Karpas-422 (cell line): ENCODE data around the gene OTOF. TPM values are rescaled to one million over a fixed set of nuclear protein-coding genes. Genes with fewer than 3 reads are reported as not detected.

ENCODE experiments used
- DNase-seq: peaks from one replicate; pipeline ENCODE4 v3.0.0-alpha.2; 2015
- H2AFZ ChIP-seq: fragments of 200-600 bp; sonication (generic); 2 replicates; pipeline ENCODE4 v1.6.1; 2014; ENCODE audit warnings: antibody characterized with exemption, low read length, mixed read lengths
- H3K27ac ChIP-seq: fragments of 200-600 bp; sonication (generic); 2 replicates; pipeline ENCODE4 v1.5.1; 2014; ENCODE audit warnings: mild to moderate bottlenecking, low read length, moderate library complexity
- H3K27me3 ChIP-seq: fragments of 200-600 bp; sonication (generic); 2 replicates; pipeline ENCODE4 v1.6.1; 2014; ENCODE audit warnings: low read length, mixed read lengths
- H3K36me3 ChIP-seq: fragments of 200-600 bp; sonication (generic); 2 replicates; pipeline ENCODE4 v1.6.1; 2014; ENCODE audit warnings: low read length, mixed read lengths; ENCODE audit not compliant: insufficient read depth
- H3K4me1 ChIP-seq: fragments of 200-600 bp; sonication (generic); 2 replicates; pipeline ENCODE4 v1.6.1; 2014; ENCODE audit warnings: mild to moderate bottlenecking, low read length, mixed read lengths
- H3K4me2 ChIP-seq: fragments of 200-600 bp; sonication (generic); 2 replicates; pipeline ENCODE4 v1.6.1; 2014; ENCODE audit warnings: low read length, low read depth, mild to moderate bottlenecking; ENCODE audit not compliant: poor library complexity, severe bottlenecking
- H3K4me3 ChIP-seq: fragments of 200-600 bp; sonication (generic); 2 replicates; pipeline ENCODE4 v1.5.1; 2014; ENCODE audit warnings: mild to moderate bottlenecking, antibody characterized with exemption, low read length, mixed read lengths
- H3K79me2 ChIP-seq: fragments of 200-600 bp; sonication (generic); 2 replicates; pipeline ENCODE4 v1.6.1; 2014; ENCODE audit warnings: mild to moderate bottlenecking, low read length, mixed read lengths
- H3K9ac ChIP-seq: fragments of 200-600 bp; sonication (generic); 2 replicates; pipeline ENCODE4 v1.6.0; 2014; ENCODE audit warnings: low read length
- H3K9me2 ChIP-seq: fragments of 200-600 bp; sonication (generic), shearing (Covaris generic); replicated peaks from 2 replicates; pipeline ENCODE4 v1.6.0; 2014; ENCODE audit warnings: mild to moderate bottlenecking, low read length, moderate library complexity; ENCODE audit not compliant: insufficient read depth
- H3K9me3 ChIP-seq: fragments of 300-700, 200-600 bp; sonication (generic); 2 replicates; pipeline ENCODE4 v1.6.1; 2014; ENCODE audit warnings: low read length, mixed read lengths
- H4K20me1 ChIP-seq: fragments of 200-600 bp; sonication (generic); 2 replicates; pipeline ENCODE4 v1.6.1; 2014; ENCODE audit warnings: mild to moderate bottlenecking, antibody characterized with exemption, low read length, low read depth; ENCODE audit not compliant: insufficient read depth
- total RNA-seq: library from RNA; depleted of rRNA; stranded (reverse); fragments of >200 nt; shearing (Covaris generic); gene quantifications from 2 replicates; pipeline ENCODE4 v1.2.3, GENCODE V29; 2014; ENCODE audit warnings: low replicate concordance

The OTOF gene
- total RNA-seq, 1 experiment from 2014 or later: 0.07 TPM

- DNase-seq: peak; percentile 48
- no peaks in the 10 kb centered on the region for H4K20me1 ChIP-seq
- no peaks in the 10 kb centered on the region for H3K27me3 ChIP-seq
- no peak overlapping the region for H2AFZ ChIP-seq
- no peaks in the 10 kb centered on the region for H3K79me2 ChIP-seq
- H3K9me2 ChIP-seq: no peaks in the 10 kb centered on the region
- H3K9ac ChIP-seq: no peak overlapping the region
- H3K36me3 ChIP-seq: no peaks in the 10 kb centered on the region
- no peak overlapping the region for H3K27ac ChIP-seq
- no peaks in the 10 kb centered on the region for H3K4me1 ChIP-seq
- H3K9me3 ChIP-seq: no peaks in the 10 kb centered on the region
- no peak overlapping the region for H3K4me3 ChIP-seq
- H3K4me2 ChIP-seq: no peak overlapping the region
Measured at GRCh38 chr2:26458365-26459042, 19.4 kb downstream of the OTOF start.

GRCh38 chr2:26457695-26458364, 20.1 kb downstream of the OTOF start:
- Histone ChIP-seq H3K4me1 (no peaks in the 10 kb centered on the region), H3K27me3 (no peaks in the 10 kb centered on the region), H3K4me3 (no peak overlapping the region), H2AFZ (no peak overlapping the region), H3K36me3 (no peaks in the 10 kb centered on the region), H3K4me2 (no peak overlapping the region), H3K79me2 (no peaks in the 10 kb centered on the region), H3K27ac (no peak overlapping the region), H4K20me1 (no peaks in the 10 kb centered on the region), H3K9me3 (no peaks in the 10 kb centered on the region), H3K9ac (no peak overlapping the region), H3K9me2 (no peaks in the 10 kb centered on the region)
- DNase-seq: no peak

- no peak overlapping the region for H2AFZ ChIP-seq
- H3K4me3 ChIP-seq: no peak overlapping the region
- H3K9me3 ChIP-seq: no peaks in the 10 kb centered on the region
- no peaks in the 10 kb centered on the region for H3K9me2 ChIP-seq
- no peaks in the 10 kb centered on the region for H3K4me1 ChIP-seq
- no peaks in the 10 kb centered on the region for H3K36me3 ChIP-seq
- no peak for DNase-seq
- H3K9ac ChIP-seq: no peak overlapping the region
- H3K27ac ChIP-seq: no peak overlapping the region
- H3K4me2 ChIP-seq: no peak overlapping the region
- no peaks in the 10 kb centered on the region for H3K27me3 ChIP-seq
- no peaks in the 10 kb centered on the region for H4K20me1 ChIP-seq
- H3K79me2 ChIP-seq: no peaks in the 10 kb centered on the region
Measured at GRCh38 chr2:26457251-26457666, 20.7 kb downstream of the OTOF start.

- Histone ChIP-seq H3K79me2 (no peaks in the 10 kb centered on the region), H3K27ac (no peak overlapping the region), H2AFZ (no peak overlapping the region), H3K9ac (no peak overlapping the region), H3K9me3 (no peaks in the 10 kb centered on the region), H3K4me3 (no peak overlapping the region), H3K9me2 (no peaks in the 10 kb centered on the region), H3K4me1 (no peaks in the 10 kb centered on the region), H4K20me1 (no peaks in the 10 kb centered on the region), H3K36me3 (no peaks in the 10 kb centered on the region), H3K4me2 (no peak overlapping the region), H3K27me3 (no peaks in the 10 kb centered on the region)
- DNase-seq: no peak
Measured at GRCh38 chr2:26456440-26457250, 21.3 kb downstream of the OTOF start.

GRCh38 chr2:26455670-26456439, 22.1 kb downstream of the OTOF start:
- no peaks in the 10 kb centered on the region for H3K27me3 ChIP-seq
- H3K4me3 ChIP-seq: no peak overlapping the region
- no peak overlapping the region for H3K4me2 ChIP-seq
- no peaks in the 10 kb centered on the region for H3K79me2 ChIP-seq
- H3K4me1 ChIP-seq: no peaks in the 10 kb centered on the region
- H3K9me3 ChIP-seq: no peaks in the 10 kb centered on the region
- no peak for DNase-seq
- no peak overlapping the region for H3K9ac ChIP-seq
- no peaks in the 10 kb centered on the region for H3K36me3 ChIP-seq
- H3K27ac ChIP-seq: no peak overlapping the region
- H3K9me2 ChIP-seq: no peaks in the 10 kb centered on the region
- no peaks in the 10 kb centered on the region for H4K20me1 ChIP-seq
- H2AFZ ChIP-seq: no peak overlapping the region

GRCh38 chr2:26455037-26455669, 22.8 kb downstream of the OTOF start:
- Histone ChIP-seq H2AFZ (no peak overlapping the region), H3K9ac (no peak overlapping the region), H3K79me2 (no peaks in the 10 kb centered on the region), H3K4me2 (no peak overlapping the region), H3K27me3 (no peaks in the 10 kb centered on the region), H3K4me1 (no peaks in the 10 kb centered on the region), H3K9me2 (no peaks in the 10 kb centered on the region), H3K9me3 (no peaks in the 10 kb centered on the region), H3K36me3 (no peaks in the 10 kb centered on the region), H3K4me3 (no peak overlapping the region), H3K27ac (no peak overlapping the region), H4K20me1 (no peaks in the 10 kb centered on the region)
- no peak for DNase-seq

- H4K20me1 ChIP-seq: no peaks in the 10 kb centered on the region
- DNase-seq: no peak
Measured at GRCh38 chr2:26454561-26455001, 23.3 kb downstream of the OTOF start.

More at GRCh38 chr2:26454561-26455001, 23.3 kb downstream of the OTOF start:
- Histone ChIP-seq H3K79me2 (no peaks in the 10 kb centered on the region), H3K36me3 (no peaks in the 10 kb centered on the region), H3K27ac (no peak overlapping the region), H3K27me3 (no peaks in the 10 kb centered on the region), H3K9me2 (no peaks in the 10 kb centered on the region), H2AFZ (no peak overlapping the region), H3K4me3 (no peak overlapping the region), H3K9me3 (no peaks in the 10 kb centered on the region), H3K9ac (no peak overlapping the region), H3K4me2 (no peak overlapping the region), H3K4me1 (no peaks in the 10 kb centered on the region)
